GM12878 (cell line): ENCODE results near the gene LGMN. TPM values are rescaled to one million over a fixed set of nuclear protein-coding genes. Genes with fewer than 3 reads are reported as not detected.
A peak's percentile ranks its signal among the peaks of the same experiment; 100 is the strongest.

ENCODE experiments used
- ATAC-seq: fragments of 200-7000 bp; cut with Tn5 transposase; 3 replicates; pipeline ENCODE4 v1.9.1; 2020; ENCODE audit warnings: mild to moderate bottlenecking, moderate library complexity
- BruUV-seq: library from RNA; stranded (reverse); fragments of 400-500 nt; replicated peaks from 2 replicates; lab custom pipeline; 2021; lab: Mats Ljungman, UMichigan
- CTCF ChIA-PET: fragments of 300-600 bp; sonication (Branson Sonifier 250); formaldehyde crosslinking; extraction: SDS; loops from one replicate; lab custom pipeline; 2021; ENCODE audit warnings: inconsistent platforms; lab: Yijun Ruan, JAX
- POLR2A ChIA-PET: fragments of 350-600 bp; formaldehyde crosslinking; extraction: SDS; loops from one replicate; lab custom pipeline; 2021; ENCODE audit warnings: inconsistent platforms; lab: Charles Lee
- RAD21 ChIA-PET: fragments of 300-600 bp; sonication (Branson Sonifier 250); formaldehyde crosslinking; loops from one replicate; lab custom pipeline; 2023; ENCODE audit warnings: antibody characterized with exemption; ENCODE audit not compliant: unreplicated experiment; lab: Charles Lee
- SMC1A ChIA-PET: fragments of 300-600 bp; sonication (Branson Sonifier 250); formaldehyde crosslinking; loops from one replicate; lab custom pipeline; 2023; ENCODE audit not compliant: unreplicated experiment, uncharacterized antibody; lab: Charles Lee
- DNase-seq: peaks from one replicate; pipeline ENCODE4 v3.0.0-alpha.2; 2011; ENCODE audit warnings: low read depth, low spot score
- FAIRE-seq: peaks from 3 replicates; lab custom pipeline; 2011; peaks lifted over from hg19 to GRCh38; lab: Jason Lieb, UNC
- H2AFZ ChIP-seq: 2 replicates; pipeline ENCODE4 v1.6.0; 2011; ENCODE audit warnings: low read depth, low read length, control low read depth; ENCODE audit not compliant: control insufficient read depth
- H3K27ac ChIP-seq: 2 replicates; pipeline ENCODE4 v1.5.1; 2011; ENCODE audit warnings: control low read depth; ENCODE audit not compliant: control insufficient read depth, insufficient read depth
- H3K27me3 ChIP-seq, 2 experiments: replicated peaks in 1 of 2; 2 replicates each; pipeline versions ENCODE4 v1.6.0 to v1.6.1; 2011; ENCODE audit warnings: low read length in 1 of 2; ENCODE audit not compliant: control insufficient read depth in 2 of 2, insufficient read depth in 2 of 2
- H3K36me3 ChIP-seq, 2 experiments: 2 replicates each; pipeline ENCODE4 v1.5.1; 2011; ENCODE audit warnings: low read length in 1 of 2; ENCODE audit not compliant: control insufficient read depth in 2 of 2, insufficient read depth in 2 of 2
- H3K4me1 ChIP-seq: 2 replicates; pipeline ENCODE4 v1.6.1; 2011; ENCODE audit warnings: mild to moderate bottlenecking, low read length, moderate library complexity, mixed read lengths; ENCODE audit not compliant: control insufficient read depth, insufficient read depth
- H3K4me2 ChIP-seq: 2 replicates; pipeline ENCODE4 v1.6.0; 2011; ENCODE audit warnings: control low read depth; ENCODE audit not compliant: control insufficient read depth, insufficient read depth
- H3K4me3 ChIP-seq: fragments of 200-600 bp; sonication (generic); 2 replicates; pipeline ENCODE4 v1.5.1; 2016
- H3K79me2 ChIP-seq: 2 replicates; pipeline ENCODE4 v1.6.0; 2011; ENCODE audit warnings: low read length; ENCODE audit not compliant: control insufficient read depth, insufficient read depth
- H3K9ac ChIP-seq: 2 replicates; pipeline ENCODE4 v1.8.0; 2011; ENCODE audit warnings: low read length, control low read depth, mixed read lengths; ENCODE audit not compliant: control insufficient read depth, insufficient read depth
- H3K9me3 ChIP-seq: replicated peaks from 3 replicates; pipeline ENCODE4 v1.5.1; 2011; ENCODE audit warnings: mild to moderate bottlenecking, low read length; ENCODE audit not compliant: control insufficient read depth, insufficient read depth
- H4K20me1 ChIP-seq: 2 replicates; pipeline ENCODE4 v1.6.0; 2011; ENCODE audit not compliant: control insufficient read depth, insufficient read depth
- CEBPZ ChIP-seq: fragments of 150-350 bp; IDR thresholded peaks from 2 replicates; pipeline ENCODE4 v1.6.1; 2016; ENCODE audit warnings: low read depth, low read length
- CTCF ChIP-seq, 3 experiments: IDR thresholded peaks in 2 of 3; conservative IDR thresholded peaks in 1 of 3; 2 replicates each; pipeline ENCODE4 v1.5.1; 2011; ENCODE audit warnings: low read depth in 3 of 3, low read length in 3 of 3, mild to moderate bottlenecking in 3 of 3, control low read depth in 2 of 3, moderate library complexity in 2 of 3, inconsistent platforms in 1 of 3, mixed read lengths in 1 of 3; ENCODE audit not compliant: control insufficient read depth in 2 of 3, insufficient read depth in 1 of 3; ENCODE audit errors: extremely low read depth in 1 of 3
- RAD21 ChIP-seq: IDR thresholded peaks from 2 replicates; pipeline ENCODE4 v1.6.1; 2011; ENCODE audit warnings: mild to moderate bottlenecking, low read depth, low read length, moderate library complexity; ENCODE audit not compliant: insufficient read depth
- RELA ChIP-seq: fragments of 450-650 bp; IDR thresholded peaks from 2 replicates; pipeline ENCODE4 v1.8.0; 2014; ENCODE audit warnings: borderline replicate concordance; ENCODE audit not compliant: partially characterized antibody
- RFX5 ChIP-seq: IDR thresholded peaks from 2 replicates; pipeline ENCODE4 v1.6.1; 2011; ENCODE audit warnings: low read depth, low read length, improper control_type of control experiment
- SMC3 ChIP-seq: IDR thresholded peaks from 2 replicates; pipeline ENCODE4 v1.6.1; 2011; ENCODE audit warnings: low read length, improper control_type of control experiment, borderline replicate concordance
- TARDBP ChIP-seq: IDR thresholded peaks from 2 replicates; pipeline ENCODE4 v1.6.1; 2016; ENCODE audit warnings: borderline replicate concordance
- USF1 ChIP-seq: IDR thresholded peaks from 2 replicates; pipeline ENCODE4 v1.6.1; 2011; ENCODE audit warnings: borderline replicate concordance, low read depth, mild to moderate bottlenecking, moderate library complexity, mixed read lengths, low read length; ENCODE audit not compliant: insufficient read depth; ENCODE audit errors: extremely low read length
- ZNF592 ChIP-seq: fragments of 450-650 bp; IDR thresholded peaks from 2 replicates; pipeline ENCODE4 v1.6.1; 2017; ENCODE audit warnings: mild to moderate bottlenecking, moderate library complexity
- ZSCAN29 ChIP-seq: fragments of 450-650 bp; IDR thresholded peaks from 2 replicates; pipeline ENCODE4 v1.6.1; 2017; ENCODE audit warnings: mild to moderate bottlenecking, moderate library complexity
- WGBS: methylation state at CpG from one replicate; pipeline ENCODE4 v1.1.6; 2016; ENCODE audit warnings: low lambda C conversion rate; ENCODE audit not compliant: insufficient replicate concordance, insufficient coverage; ENCODE audit errors: missing lambda C conversion rate; 5-methylcytosine and 5-hydroxymethylcytosine counted together
- in situ Hi-C: fragments of 300-500 bp; cut with MboI; formaldehyde crosslinking; loops from 9 replicates; pipeline ENCODE4 v1.14.3; 2018; ENCODE audit warnings: mixed read lengths
- intact Hi-C: fragments of 100-400 bp; cut with micrococcal nuclease; formaldehyde crosslinking; loops from one replicate; pipeline ENCODE4 v1.14.2; 2022; ENCODE audit not compliant: unreplicated experiment
- polyA plus RNA-seq, 11 experiments: library from polyadenylated mRNA; depleted of rRNA in 4 of 11; unstranded in 6 of 11; stranded (reverse) in 5 of 11; fragments of >200 nt; fragmentation: Nextera tagmentation in 4 of 11; fragmentation: Illumina TruSeq in 1 of 11; extraction: Ambion mirVana in 4 of 11; extraction: Trizol in 1 of 11; gene quantifications; 1 replicate in 1 of 11; 2 replicates in 10 of 11; pipeline versions ENCODE4 v1.2.1 to v1.2.3, GENCODE V29; 2011 to 2016; ENCODE audit warnings: inconsistent platforms in 2 of 11, missing spikeins in 2 of 11, low read depth in 1 of 11
- total RNA-seq, 4 experiments: library from RNA; depleted of rRNA in 3 of 4; stranded (reverse); fragments of >200 nt in 3 of 4; fragmentation: Illumina TruSeq in 1 of 4; extraction: Trizol in 1 of 4; gene quantifications; 2 replicates each; pipeline versions ENCODE4 v1.2.1 to v1.2.3, GENCODE V29; 2013 to 2021

LGMN gene
- total and polyA plus RNA-seq, 10 of the 15 experiments (the other 5 are each of a cell fraction or from before 2014, with no cell fraction given): 0.71 to 192 (median 3.9) TPM

- FAIRE-seq: peak; percentile 72
- DNase-seq: no peak
- TF ChIP-seq CTCF (IDR thresholded peaks at IDR 0.05 in 2 of 3, conservative IDR thresholded peaks at IDR 0.05 in 1 of 3; ENCODE audit: control insufficient read depth in 2 of 3, extremely low read depth in 1 of 3, insufficient read depth in 1 of 3, low read depth in 3 of 3, low read length in 3 of 3): peak; percentile 59 to 72 (median 71)
- no peak for TF ChIP-seq USF1
- TF ChIP-seq CEBPZ: no peak
- TF ChIP-seq ZSCAN29: no peak
- no peak for TF ChIP-seq RELA
- no peak for TF ChIP-seq ZNF592
- TF ChIP-seq RAD21: peak; percentile 63
- TF ChIP-seq TARDBP: no peak
- TF ChIP-seq RFX5: no peak
- TF ChIP-seq SMC3: peak; percentile 42; the same call in 1 of the 2 replicates
Measured at GRCh38 chr14:92690171-92691011, 58.0 kb downstream of the LGMN start.

More at GRCh38 chr14:92690171-92691011, 58.0 kb downstream of the LGMN start:
- intact Hi-C loops: no loop called here
- no peak overlapping the region for H3K4me3 ChIP-seq
- no peak overlapping the region for H2AFZ ChIP-seq
- in situ Hi-C loops: loop anchor here (25.0 kb wide), 1 partner anchor 553 kb away; no protein-coding TSS in a partner anchor
- H3K4me1 ChIP-seq: no peaks in the 10 kb centered on the region; the same call in 1 of the 2 replicates
- ChIA-PET CTCF (interaction anchor here (0.6 to 2.9 kb wide), 27 partner anchors 8 to 555 kb away, joined by 3 to 21 read pairs (median 4); partner anchors contain the start of gene GOLGA5), RAD21 (interaction anchor here (0.6 to 2.9 kb wide), 20 partner anchors 8 to 597 kb away, joined by 3 to 13 read pairs (median 3); no protein-coding TSS in a partner anchor), POLR2A (no interaction called here), SMC1A (interaction anchor here (0.7 to 1.8 kb wide), 10 partner anchors 9 to 650 kb away, joined by 3 to 6 read pairs (median 4); no protein-coding TSS in a partner anchor)
- peak; percentile 70 for ATAC-seq
- no peaks in the 10 kb centered on the region for H3K79me2 ChIP-seq
- peaks cover 0 to 10% of the 10 kb centered on the region in 2 experiments; a peak in 2 of 4 replicates for H3K36me3 ChIP-seq
- no peak overlapping the region for H3K9ac ChIP-seq
- BruUV-seq: no TSS peak
- H3K27me3 ChIP-seq: no peaks in the 10 kb centered on the region
- WGBS: 89% methylated on average over 13 of the region's 13 CpGs
- no peaks in the 10 kb centered on the region for H4K20me1 ChIP-seq
- no peak overlapping the region for H3K27ac ChIP-seq
- no peak overlapping the region for H3K4me2 ChIP-seq
- no peaks in the 10 kb centered on the region; the same call in 2 of the 3 replicates for H3K9me3 ChIP-seq
